ENCODE data around the gene CHRM5. TPM values are rescaled to one million over a fixed set of nuclear protein-coding genes. Genes with fewer than 3 reads are reported as not detected.

The CHRM5 gene, protein sequence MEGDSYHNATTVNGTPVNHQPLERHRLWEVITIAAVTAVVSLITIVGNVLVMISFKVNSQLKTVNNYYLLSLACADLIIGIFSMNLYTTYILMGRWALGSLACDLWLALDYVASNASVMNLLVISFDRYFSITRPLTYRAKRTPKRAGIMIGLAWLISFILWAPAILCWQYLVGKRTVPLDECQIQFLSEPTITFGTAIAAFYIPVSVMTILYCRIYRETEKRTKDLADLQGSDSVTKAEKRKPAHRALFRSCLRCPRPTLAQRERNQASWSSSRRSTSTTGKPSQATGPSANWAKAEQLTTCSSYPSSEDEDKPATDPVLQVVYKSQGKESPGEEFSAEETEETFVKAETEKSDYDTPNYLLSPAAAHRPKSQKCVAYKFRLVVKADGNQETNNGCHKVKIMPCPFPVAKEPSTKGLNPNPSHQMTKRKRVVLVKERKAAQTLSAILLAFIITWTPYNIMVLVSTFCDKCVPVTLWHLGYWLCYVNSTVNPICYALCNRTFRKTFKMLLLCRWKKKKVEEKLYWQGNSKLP
- total RNA-seq: under 1 TPM; 0.81 to 0.94 TPM
- polyA plus RNA-seq (ENCODE audit: insufficient read depth, low read depth, low replicate concordance): 1.3 TPM
- long read RNA-seq, donor 1, partial matches to known transcripts: 34 of 34 reads
- long read RNA-seq, donor 1, other reads (novel, unspliced or antisense): 0 of 34 reads
- long read RNA-seq, donor 2: 0 reads

GRCh38 chr15:33968224-33968623 lies at the start of gene CHRM5:
TSS of gene CHRM5 (plus strand) at chr15:33968497. CDS start at chr15:34062718, 94,221 bp downstream.
- Histone ChIP-seq H3K4me3 (no peak within 1 kb of the TSS), H3K27ac (no peak within 1 kb of the TSS), H3K9me3 (no peaks in the 10 kb centered on the region), H3K27me3 (no peaks in the 10 kb centered on the region), H3K36me3 (ENCODE audit: low read depth, missing control alignments) (no peaks in the 10 kb centered on the region), H3K4me1 (no peaks in the 10 kb centered on the region)
- WGBS, 2 donors: 44 to 56% methylated on average over 6 of the region's 6 CpGs
- DNase-seq: no peak
- intact Hi-C loops (cut with DNase I; ENCODE audit: low total_unique reads): no loop called here
- TF ChIP-seq POLR2A (IDR thresholded peaks at IDR 0.05): no peak

DNA sequence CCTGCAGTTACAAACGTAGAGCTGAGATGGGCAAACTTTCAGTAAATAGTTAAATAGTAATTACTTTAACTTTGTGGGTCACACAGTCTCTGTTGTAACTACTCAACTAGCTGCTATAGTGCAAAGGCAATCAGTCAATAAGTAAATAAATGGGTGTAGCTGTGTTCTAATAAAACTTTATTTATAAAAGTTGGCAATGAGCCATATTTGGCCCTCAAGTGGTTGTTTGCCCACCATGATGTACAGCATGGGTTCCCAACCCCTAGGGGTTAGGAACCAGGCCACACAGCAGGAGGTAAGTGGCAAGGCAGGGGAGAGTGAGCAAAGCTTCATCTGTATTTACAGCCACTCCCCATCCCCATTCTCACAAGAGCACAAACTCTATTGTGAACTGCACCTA lies 44.9 kb upstream of the CHRM5 start:
- intact Hi-C loops (cut with DNase I; ENCODE audit: low total_unique reads): no loop called here
- H3K9me3 ChIP-seq: no peaks in the 10 kb centered on the region
- no peak for DNase-seq
- H3K36me3 ChIP-seq (ENCODE audit: low read depth, missing control alignments): no peaks in the 10 kb centered on the region
- TF ChIP-seq, protein P1, sequence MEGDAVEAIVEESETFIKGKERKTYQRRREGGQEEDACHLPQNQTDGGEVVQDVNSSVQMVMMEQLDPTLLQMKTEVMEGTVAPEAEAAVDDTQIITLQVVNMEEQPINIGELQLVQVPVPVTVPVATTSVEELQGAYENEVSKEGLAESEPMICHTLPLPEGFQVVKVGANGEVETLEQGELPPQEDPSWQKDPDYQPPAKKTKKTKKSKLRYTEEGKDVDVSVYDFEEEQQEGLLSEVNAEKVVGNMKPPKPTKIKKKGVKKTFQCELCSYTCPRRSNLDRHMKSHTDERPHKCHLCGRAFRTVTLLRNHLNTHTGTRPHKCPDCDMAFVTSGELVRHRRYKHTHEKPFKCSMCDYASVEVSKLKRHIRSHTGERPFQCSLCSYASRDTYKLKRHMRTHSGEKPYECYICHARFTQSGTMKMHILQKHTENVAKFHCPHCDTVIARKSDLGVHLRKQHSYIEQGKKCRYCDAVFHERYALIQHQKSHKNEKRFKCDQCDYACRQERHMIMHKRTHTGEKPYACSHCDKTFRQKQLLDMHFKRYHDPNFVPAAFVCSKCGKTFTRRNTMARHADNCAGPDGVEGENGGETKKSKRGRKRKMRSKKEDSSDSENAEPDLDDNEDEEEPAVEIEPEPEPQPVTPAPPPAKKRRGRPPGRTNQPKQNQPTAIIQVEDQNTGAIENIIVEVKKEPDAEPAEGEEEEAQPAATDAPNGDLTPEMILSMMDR (IDR thresholded peaks at IDR 0.05): no peak
- TF ChIP-seq POLR2A (IDR thresholded peaks at IDR 0.05): no peak
- H3K4me3 ChIP-seq: no peak overlapping the region
- no peaks in the 10 kb centered on the region for H3K4me1 ChIP-seq
- no peak overlapping the region for H3K27ac ChIP-seq
- H3K27me3 ChIP-seq: no peaks in the 10 kb centered on the region
- 88 to 92% methylated on average over 1 of the region's 1 CpG for WGBS, 2 donors

DNA sequence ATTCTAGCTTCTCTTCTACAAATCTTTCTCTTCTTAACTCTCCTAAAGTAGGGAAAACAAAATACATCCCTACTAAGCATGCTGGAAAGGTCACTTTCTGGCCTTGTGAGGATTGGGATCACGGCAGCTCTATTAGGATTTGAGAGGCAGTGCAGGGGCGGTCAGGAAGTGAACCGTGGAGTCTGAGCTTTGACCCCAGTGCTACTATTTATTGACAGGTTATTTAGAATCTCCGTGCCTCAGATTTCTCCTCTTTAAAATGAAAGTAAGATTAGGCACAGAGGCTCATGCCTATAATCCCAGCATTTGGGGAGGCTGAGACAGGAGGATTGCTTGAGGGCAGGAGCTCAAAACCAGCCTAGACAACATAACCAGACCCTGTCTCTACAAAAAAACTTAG lies 42.0 kb upstream of the CHRM5 start:
- Histone ChIP-seq H3K27me3 (no peaks in the 10 kb centered on the region), H3K36me3 (ENCODE audit: low read depth, missing control alignments) (no peaks in the 10 kb centered on the region), H3K27ac (no peak overlapping the region), H3K4me3 (no peak overlapping the region), H3K9me3 (no peaks in the 10 kb centered on the region), H3K4me1 (no peaks in the 10 kb centered on the region)
- 75 to 78% methylated on average over 3 to 4 of the region's 4 CpGs for WGBS, 2 donors
- no peak for DNase-seq
- no peak for TF ChIP-seq POLR2A (IDR thresholded peaks at IDR 0.05)
- TF ChIP-seq, protein P1 (IDR thresholded peaks at IDR 0.05): no peak
- intact Hi-C loops (cut with DNase I; ENCODE audit: low total_unique reads): no loop called here

GRCh38 chr15:33932734-33933133 lies 35.6 kb upstream of the CHRM5 start:
- intact Hi-C loops (cut with DNase I; ENCODE audit: low total_unique reads): no loop called here
- H3K9me3 ChIP-seq: no peaks in the 10 kb centered on the region
- no peaks in the 10 kb centered on the region for H3K27me3 ChIP-seq
- no peaks in the 10 kb centered on the region for H3K4me1 ChIP-seq
- 97 to 100% methylated on average over 2 of the region's 2 CpGs for WGBS, 2 donors
- no peaks in the 10 kb centered on the region for H3K36me3 ChIP-seq (ENCODE audit: low read depth, missing control alignments)
- H3K27ac ChIP-seq: no peak overlapping the region
- no peak overlapping the region for H3K4me3 ChIP-seq
- DNase-seq: no peak
- no peak for TF ChIP-seq POLR2A (IDR thresholded peaks at IDR 0.05)
- TF ChIP-seq, protein P1 (IDR thresholded peaks at IDR 0.05): no peak

DNA sequence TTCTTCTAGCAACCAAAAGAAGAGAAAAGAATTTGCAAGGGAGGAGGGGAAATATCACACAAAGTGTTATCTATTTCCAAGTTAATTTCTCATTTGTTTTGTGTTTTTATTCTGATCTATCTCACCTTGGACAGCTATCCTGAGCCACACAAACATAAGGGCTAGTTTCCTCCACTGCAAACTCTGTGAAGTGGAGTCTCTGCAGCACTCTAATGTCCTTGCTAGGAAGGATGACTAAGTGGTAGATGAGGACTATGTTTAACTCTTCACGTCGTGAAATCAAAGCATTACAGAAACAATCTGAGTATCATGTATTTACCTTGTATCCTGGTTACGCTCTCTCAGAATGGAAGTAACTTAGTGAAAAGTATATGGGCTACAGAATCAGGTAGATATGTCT lies 33.9 kb upstream of the CHRM5 start:
- intact Hi-C loops (cut with DNase I; ENCODE audit: low total_unique reads): no loop called here
- Histone ChIP-seq H3K27ac (no peak overlapping the region), H3K27me3 (no peaks in the 10 kb centered on the region), H3K4me1 (no peaks in the 10 kb centered on the region), H3K4me3 (no peak overlapping the region), H3K9me3 (no peaks in the 10 kb centered on the region), H3K36me3 (ENCODE audit: low read depth, missing control alignments) (no peaks in the 10 kb centered on the region)
- DNase-seq: no peak
- TF ChIP-seq POLR2A (IDR thresholded peaks at IDR 0.05): no peak
- TF ChIP-seq, protein P1 (IDR thresholded peaks at IDR 0.05): no peak
- 82 to 85% methylated on average over 3 of the region's 3 CpGs for WGBS, 2 donors
